ENCODE measurements around the gene OR2M4.
"Not testable (repeated sequence)": the region's sequence is repeated elsewhere in the genome, so short reads cannot be mapped to it uniquely, and the experiment has no call there.

Gene OR2M4

DNA sequence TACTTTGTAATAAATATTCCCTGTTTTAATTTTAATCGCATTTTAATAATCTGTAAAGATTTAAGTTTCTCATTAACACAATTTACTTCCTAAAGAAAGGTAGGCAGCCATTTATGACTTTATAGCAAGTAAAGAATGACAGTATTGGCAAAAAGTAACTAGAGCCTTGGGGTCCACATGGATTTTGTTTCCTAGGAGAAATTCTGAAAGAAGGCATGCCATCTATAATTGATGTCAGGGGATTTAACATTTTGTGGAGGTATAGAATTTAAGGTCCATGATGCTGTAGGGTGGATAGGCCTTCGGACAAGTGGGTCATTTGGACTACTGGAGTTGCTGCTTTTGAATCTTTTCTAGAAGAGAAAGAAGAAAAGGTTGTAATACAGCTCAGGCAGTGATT lies at the start of gene OR2M4:
Gene OR2M4, plus strand, starts transcription at position 301 of the 400 bp plus-strand sequence. CDS start 7,512 bp downstream, outside the sequence.
- DNase-seq = no peak

DNA sequence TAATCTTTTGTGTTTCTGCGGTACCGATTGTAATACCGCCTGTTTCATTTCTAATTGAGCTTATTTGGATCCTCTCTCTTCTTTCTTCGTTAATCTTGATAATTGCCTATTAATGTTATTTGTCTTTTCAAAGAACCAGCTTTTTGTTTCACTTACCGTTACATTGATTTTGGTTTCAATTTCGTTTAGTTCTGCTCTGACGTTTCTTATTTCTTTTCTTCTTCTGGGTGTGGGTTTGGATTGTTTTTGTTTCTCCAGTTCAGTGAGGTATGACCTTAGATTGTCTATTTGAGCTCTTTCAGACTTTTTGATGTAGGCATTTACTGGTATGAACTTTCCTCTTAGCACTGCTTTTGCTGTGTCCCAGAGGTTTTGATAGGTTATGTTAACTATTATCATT lies 47.2 kb upstream of the OR2M4 start:
- DNase-seq = no peak

GRCh38 chr1:248187363-248187762 lies 43.9 kb upstream of the OR2M4 start:
- DNase-seq = no peak

GRCh38 chr1:248189026-248189425 lies 42.2 kb upstream of the OR2M4 start:
- no peak for DNase-seq

- no peak for DNase-seq
Observed at GRCh38 chr1:248194117-248194516, 37.1 kb upstream of the OR2M4 start.

DNA sequence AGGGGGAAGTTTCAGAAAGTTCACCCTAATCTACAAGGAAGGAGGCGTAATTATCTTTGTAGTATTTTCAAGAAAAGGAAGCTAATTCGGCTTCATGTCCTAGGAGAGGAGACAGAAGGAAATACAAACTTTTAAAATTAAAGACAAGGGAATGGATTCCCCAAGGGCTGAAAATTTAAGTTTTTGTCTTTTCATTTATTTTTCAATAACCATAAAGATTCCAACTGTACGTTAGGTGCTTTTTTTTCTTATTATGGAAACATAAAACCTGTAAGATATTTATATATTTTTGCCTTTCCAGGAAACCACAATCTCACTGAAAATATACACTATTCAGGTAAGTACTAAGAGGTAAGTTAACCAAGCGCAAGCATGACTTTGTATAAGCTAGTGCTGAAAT lies 34.3 kb upstream of the OR2M4 start, which contains the start of gene OR2M3:
Gene OR2M3, plus strand, starts transcription at position 301 of the 400 bp plus-strand sequence. CDS start 5,803 bp downstream, outside the sequence.
- no peak for DNase-seq

GRCh38 chr1:248215880-248216279 lies 15.3 kb upstream of the OR2M4 start:
- no peak for DNase-seq

DNA sequence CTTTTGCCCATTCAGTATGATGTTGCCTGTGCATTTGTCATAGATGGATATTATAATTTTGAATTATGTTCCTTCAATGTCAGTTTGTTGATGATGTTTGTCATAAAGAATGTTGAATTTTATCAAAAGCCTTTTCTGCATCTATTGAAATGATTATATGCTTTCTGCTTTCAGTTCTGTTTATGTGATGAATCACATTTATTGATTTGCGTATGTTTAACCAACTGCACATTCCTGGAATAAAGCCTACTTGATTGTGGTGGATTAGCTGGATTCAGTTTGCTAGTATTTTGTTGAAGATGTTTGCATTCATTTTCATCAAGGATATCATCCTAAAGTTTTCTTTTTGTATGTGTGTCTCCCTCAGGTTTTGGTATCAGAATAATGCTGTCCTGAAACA lies 5.7 kb upstream of the OR2M4 start:
- DNase-seq = no peak

GRCh38 chr1:248229360-248229908 lies 1.8 kb upstream of the OR2M4 start:
- no peak for DNase-seq

GRCh38 chr1:248239478-248239877 lies 8.3 kb downstream of the OR2M4 start:
- no peak for DNase-seq

- DNase-seq = no peak
Observed at GRCh38 chr1:248243204-248243603, 12.0 kb downstream of the OR2M4 start.

- not testable (repeated sequence) for DNase-seq
Observed at GRCh38 chr1:248259309-248259708, 28.1 kb downstream of the OR2M4 start.

DNA sequence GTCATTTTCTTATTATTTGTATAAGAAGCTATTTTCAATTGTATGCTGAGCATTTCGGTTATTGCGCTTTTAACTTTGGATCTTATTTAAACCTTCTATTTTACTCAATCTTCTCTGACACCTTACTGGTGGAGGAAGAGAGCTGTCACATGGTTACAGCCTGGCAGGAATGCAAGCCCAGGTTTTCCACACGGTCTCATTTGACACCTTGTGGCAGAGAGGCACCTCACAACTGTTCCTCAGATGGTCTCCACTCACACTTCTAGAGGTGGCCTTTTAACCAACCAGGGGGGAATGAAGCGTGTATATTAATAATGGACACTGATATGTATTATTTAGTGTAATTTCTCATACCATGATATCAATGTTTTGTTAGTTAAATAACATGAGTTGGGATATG lies 37.0 kb downstream of the OR2M4 start:
- no peak for DNase-seq

- DNase-seq = not testable (repeated sequence)
Observed at GRCh38 chr1:248273225-248273624, 42.0 kb downstream of the OR2M4 start.

GRCh38 chr1:248277876-248278275 lies 46.7 kb downstream of the OR2M4 start, which contains the start of gene OR2T33:
Gene OR2T33 (minus strand): TSS chr1:248277976. CDS start chr1:248273814, 4,162 bp downstream.
- no peak for DNase-seq

GRCh38 chr1:248288391-248288790 lies 57.2 kb downstream of the OR2M4 start:
- DNase-seq = no peak
